GM21825 (cell line): ENCODE data around the gene IFNL4.
"Not testable (repeated sequence)": the region's sequence is repeated elsewhere in the genome, so short reads cannot be mapped to it uniquely, and the experiment has no call there.

Experiments used
- ATAC-seq: cut with Tn5 transposase; IDR thresholded peaks from one replicate; pipeline ENCODE4 v1.9.1; 2021; ENCODE audit warnings: mild to moderate bottlenecking, moderate library complexity; ENCODE audit not compliant: unreplicated experiment

IFNL4 gene

DNA sequence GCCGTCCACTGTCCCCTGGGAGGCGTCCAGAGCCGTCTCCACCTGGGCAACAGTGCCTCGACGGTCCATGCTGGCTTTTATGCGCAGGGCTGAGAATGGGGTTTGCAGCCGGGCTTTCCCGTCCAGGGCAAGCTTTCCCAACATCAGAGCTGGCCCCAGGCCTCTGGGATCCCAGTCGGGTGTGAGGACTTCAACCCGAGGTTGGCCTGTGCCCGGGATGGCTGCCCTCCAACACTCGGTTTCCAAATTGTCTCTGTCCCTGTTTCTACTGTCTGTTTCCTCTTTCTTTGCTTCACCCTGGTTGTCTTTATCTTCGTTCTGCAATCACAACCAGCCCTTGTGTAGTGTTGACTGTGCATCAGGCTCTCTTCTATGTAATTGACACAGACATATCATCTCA lies at the start of gene IFNL4:
IFNL4 (minus strand) TSS at position 51 of the 400 bp plus-strand sequence.
- no peak for ATAC-seq

DNA sequence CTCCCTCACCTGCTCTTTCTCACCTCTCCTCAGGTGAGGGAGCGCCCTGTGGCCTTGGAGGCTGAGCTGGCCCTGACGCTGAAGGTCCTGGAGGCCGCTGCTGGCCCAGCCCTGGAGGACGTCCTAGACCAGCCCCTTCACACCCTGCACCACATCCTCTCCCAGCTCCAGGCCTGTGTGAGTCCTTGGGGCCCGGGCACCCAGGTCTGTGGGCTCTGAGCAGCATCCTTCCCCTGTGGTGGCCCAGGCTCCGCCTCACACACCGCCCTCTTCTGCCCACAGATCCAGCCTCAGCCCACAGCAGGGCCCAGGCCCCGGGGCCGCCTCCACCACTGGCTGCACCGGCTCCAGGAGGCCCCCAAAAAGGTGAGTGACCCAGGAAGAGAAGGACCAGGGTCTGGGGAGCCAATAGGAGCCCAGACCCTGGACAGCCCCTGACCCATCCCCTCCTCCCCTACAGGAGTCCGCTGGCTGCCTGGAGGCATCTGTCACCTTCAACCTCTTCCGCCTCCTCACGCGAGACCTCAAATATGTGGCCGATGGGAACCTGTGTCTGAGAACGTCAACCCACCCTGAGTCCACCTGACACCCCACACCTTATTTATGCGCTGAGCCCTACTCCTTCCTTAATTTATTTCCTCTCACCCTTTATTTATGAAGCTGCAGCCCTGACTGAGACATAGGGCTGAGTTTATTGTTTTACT lies 49.4 kb upstream of the IFNL4 start:
- no peak for ATAC-seq

DNA sequence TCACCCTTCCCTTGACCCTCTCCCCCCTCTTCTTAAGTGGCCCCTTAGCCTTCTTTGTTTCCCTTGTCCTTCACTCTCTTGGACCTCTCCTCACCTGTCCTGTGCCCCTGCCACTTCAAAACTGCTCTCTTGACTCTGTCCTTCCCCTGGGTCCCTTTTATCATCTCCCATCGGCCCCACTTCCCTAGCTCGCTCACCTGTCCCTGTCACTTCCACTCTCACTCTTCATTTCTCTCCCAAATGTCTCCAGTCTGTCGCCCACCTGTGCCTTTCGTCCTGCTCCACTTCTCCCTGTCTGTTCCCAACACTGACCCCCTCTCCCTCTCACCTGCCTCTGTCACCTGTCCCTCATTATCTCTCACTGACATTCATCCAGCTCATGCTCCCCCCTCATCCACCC lies 48.2 kb upstream of the IFNL4 start:
- no peak for ATAC-seq

DNA sequence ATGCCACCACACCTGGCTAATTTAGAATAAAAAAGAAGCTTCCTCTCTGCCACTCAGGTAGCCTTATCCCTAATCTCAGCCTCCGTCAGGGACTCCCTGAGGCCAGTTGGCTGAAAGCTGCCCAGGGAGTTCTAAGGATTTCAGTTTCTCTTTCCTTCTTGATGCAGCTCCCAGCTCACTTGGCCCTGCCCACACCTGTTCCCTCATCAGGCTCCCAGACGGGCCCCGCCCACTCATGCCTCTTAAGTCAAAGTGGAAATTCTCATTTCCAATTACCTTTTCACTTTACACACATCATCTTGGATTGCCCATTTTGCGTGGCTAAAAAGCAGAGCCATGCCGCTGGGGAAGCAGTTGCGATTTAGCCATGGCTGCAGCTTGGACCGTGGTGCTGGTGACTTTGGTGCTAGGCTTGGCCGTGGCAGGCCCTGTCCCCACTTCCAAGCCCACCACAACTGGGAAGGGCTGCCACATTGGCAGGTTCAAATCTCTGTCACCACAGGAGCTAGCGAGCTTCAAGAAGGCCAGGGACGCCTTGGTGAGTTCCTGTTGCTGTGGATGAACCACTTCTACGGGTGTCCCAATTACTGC lies 47.5 kb upstream of the IFNL4 start, which contains the start of gene IFNL1:
IFNL1 (plus strand) TSS at position 353 of the 591 bp plus-strand sequence; CDS start at position 368, 15 bp downstream.
- no peak for ATAC-seq

GRCh38 chr19:39293394-39293793 lies 44.7 kb upstream of the IFNL4 start:
- no peak for ATAC-seq

DNA sequence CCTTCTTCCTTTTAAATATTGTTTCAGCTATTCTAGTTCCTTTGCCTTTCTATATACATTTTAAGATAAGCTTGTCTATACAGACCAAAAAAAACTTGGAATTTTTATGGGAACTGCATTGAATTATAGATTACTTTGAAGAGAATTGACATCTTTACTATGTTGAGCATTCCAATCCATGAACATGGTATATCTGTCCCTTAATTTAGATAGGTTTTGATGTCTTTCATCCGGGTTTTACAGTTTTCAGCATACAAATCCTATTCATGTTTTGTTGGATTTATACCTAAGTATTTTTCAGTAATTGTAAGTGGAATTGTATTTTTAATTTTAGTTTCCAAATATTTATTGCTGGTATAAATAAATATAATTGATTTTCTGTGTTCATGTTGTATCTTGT lies 35.4 kb upstream of the IFNL4 start:
- ATAC-seq: no peak

DNA sequence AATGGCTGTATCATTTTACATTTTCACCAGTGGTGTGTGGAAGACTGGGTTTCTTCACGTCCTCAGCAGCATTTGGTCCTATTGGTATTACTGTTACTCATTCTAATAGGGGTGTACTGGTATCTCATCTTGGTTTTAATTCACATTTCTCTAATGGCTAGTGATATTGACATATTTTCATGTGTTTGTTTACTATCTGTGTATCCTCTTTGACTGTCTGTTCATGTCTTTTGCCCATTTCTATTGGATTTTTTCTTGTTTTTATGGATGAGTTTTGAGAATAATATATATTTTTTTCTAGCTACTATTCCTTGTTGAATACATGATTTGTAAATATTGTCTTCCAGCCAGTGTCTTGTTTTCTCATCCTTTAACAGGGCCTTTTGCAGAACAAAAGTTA lies 33.4 kb upstream of the IFNL4 start:
- no peak for ATAC-seq

- no peak for ATAC-seq
Observed at GRCh38 chr19:39277598-39277997, 28.9 kb upstream of the IFNL4 start.

DNA sequence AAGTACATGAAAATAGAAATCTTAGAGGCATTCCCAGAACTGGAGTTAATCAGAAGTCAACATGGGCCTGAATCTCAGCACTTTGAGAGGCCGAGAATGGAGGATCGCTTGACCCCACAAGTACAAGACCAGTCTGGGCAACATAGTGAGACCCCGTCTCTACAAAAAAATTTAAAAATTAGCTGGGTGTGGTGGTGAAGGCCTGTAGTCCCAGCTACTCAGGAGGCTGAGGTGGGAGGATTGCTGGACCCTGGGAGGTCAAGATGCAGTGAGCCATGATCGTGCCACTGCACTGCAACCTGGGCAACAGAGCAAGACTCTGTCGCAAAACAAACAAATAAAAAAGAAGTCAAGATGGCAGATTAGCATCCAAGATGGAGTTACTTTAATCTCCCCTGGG lies 28.1 kb upstream of the IFNL4 start:
- ATAC-seq: no peak

DNA sequence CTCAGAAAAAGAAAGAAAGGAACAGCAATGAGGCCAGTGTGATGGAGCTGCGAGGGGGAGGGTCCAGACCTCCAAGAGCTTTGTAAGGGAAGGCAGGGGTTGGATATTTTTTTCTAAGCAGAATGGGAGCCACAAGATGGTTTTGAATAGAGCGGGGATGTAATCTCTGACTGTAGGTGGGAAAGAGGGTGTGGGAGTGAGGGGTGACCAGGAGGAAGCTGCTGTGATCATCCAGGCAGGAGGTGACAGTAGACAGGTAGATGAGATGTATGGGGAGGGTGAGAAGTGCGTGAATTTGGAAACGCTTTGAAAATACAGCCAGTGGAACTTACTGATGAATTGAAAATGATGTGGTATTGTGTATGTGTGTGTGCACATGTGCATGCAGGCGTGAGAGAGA lies 26.9 kb upstream of the IFNL4 start:
- ATAC-seq: no peak

- ATAC-seq: not testable (repeated sequence)
Observed at GRCh38 chr19:39273859-39274258, 25.2 kb upstream of the IFNL4 start.

- no peak for ATAC-seq
Observed at GRCh38 chr19:39270036-39270871, 21.6 kb upstream of the IFNL4 start.

DNA sequence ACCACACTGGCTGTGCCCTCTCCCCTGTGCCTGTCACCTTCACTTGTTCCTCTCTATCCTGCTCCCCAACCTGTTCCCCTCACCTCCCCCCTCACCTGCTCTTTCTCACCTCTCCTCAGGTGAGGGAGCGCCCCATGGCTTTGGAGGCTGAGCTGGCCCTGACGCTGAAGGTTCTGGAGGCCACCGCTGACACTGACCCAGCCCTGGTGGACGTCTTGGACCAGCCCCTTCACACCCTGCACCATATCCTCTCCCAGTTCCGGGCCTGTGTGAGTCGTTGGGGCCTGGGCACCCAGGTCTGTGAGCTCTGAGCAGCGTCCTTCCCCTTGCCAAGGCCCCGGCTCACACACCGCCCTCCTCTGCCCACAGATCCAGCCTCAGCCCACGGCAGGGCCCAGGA lies 20.7 kb upstream of the IFNL4 start:
- not testable (repeated sequence) for ATAC-seq

DNA sequence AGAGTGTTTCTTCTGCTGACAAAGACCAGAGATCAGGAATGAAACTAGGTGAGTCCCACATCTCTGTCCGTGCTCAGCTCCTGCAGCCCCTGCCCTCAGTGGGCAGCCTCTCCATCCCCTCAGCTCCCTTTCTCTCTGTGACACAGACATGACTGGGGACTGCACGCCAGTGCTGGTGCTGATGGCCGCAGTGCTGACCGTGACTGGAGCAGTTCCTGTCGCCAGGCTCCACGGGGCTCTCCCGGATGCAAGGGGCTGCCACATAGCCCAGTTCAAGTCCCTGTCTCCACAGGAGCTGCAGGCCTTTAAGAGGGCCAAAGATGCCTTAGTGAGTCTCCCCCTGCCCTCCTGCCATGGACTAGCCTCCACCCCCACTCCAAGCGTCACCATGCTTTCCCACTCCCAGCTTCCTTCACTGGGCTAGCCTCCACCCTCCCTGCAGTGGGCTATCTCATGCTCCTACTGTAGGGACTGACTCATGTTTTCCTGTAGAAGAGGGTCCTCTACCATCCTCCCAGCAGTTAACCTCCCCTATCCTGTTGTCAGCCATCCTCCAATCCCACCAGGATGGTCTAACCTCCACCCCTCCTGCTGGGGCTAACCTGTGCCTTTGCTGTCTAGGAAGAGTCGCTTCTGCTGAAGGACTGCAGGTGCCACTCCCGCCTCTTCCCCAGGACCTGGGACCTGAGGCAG lies 20.0 kb upstream of the IFNL4 start:
- ATAC-seq: not testable (repeated sequence)

DNA sequence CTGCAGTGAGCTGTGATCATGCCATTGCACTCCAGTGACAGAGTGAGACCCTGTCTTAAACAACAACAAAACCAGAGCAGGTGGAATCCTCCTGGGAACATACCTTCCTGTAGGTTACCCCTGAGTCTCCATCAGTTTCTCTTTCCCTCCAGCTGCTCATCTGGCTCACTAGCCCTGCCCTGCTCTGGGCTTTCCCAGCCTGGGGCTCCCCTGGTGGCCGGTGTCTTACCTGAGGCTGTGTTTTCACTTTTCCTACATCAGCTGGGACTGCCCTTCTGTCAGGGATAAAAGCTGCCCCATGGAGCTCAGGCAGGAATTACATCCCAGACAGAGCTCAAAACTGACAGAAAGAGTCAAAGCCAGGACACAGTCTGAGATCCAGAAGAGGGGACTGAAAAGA lies 19.4 kb upstream of the IFNL4 start, which contains the start of gene IFNL2:
IFNL2 (plus strand) TSS at position 312 of the 400 bp plus-strand sequence. CDS start 173 bp downstream, outside the sequence.
- not testable (repeated sequence) for ATAC-seq

- ATAC-seq: no peak
Observed at GRCh38 chr19:39265321-39265916, 16.8 kb upstream of the IFNL4 start.

- no peak for ATAC-seq
Observed at GRCh38 chr19:39264306-39265290, 15.9 kb upstream of the IFNL4 start.

GRCh38 chr19:39263912-39264305 lies 15.3 kb upstream of the IFNL4 start:
- no peak for ATAC-seq

- ATAC-seq: no peak
Observed at GRCh38 chr19:39262496-39262895, 13.8 kb upstream of the IFNL4 start.
